GM19324 (cell line): Measurements from ENCODE around the gene RPRD1B.

Experiments used
- ATAC-seq: cut with Tn5 transposase; IDR thresholded peaks from one replicate; pipeline ENCODE4 v1.9.1; 2021; ENCODE audit warnings: mild to moderate bottlenecking, moderate library complexity; ENCODE audit not compliant: unreplicated experiment, low FRiP score

The RPRD1B gene

DNA sequence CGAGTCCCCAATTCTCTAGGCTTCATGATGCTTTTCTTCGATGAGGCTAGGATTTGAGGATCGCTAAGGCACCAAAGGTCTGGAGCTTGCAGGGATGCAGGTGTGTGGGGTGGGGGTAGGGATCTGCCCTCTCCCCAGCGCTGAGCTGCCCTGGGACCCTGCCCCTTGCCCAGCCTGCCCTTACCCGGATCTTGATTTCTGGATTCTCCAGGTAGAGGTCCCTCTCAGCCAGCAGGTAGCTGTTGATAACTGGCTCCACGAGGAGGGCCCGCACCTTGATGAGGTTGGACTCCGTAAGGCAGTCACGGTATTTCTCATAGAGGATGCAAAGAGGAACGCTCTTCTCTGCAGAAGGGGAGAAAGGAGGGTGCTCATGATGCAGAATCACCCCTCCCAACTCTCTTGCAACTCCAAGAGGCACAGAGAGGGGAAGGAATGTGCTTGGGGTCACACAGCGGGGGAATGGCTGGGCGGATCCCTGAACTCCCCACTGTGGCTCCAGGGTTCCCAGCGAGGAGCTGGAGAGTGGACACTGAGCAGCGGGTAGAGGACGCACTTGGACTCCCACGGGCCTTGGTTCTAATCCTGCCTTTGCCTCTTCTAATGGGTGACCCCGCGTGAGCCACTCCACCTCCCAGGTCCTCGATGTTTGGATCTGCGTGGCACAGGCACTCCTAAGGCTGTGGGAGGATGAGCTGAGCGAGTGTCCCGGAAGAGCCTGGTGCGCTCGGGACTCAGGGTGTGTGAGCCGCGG lies 98.8 kb downstream of the RPRD1B start:
- ATAC-seq = no peak

DNA sequence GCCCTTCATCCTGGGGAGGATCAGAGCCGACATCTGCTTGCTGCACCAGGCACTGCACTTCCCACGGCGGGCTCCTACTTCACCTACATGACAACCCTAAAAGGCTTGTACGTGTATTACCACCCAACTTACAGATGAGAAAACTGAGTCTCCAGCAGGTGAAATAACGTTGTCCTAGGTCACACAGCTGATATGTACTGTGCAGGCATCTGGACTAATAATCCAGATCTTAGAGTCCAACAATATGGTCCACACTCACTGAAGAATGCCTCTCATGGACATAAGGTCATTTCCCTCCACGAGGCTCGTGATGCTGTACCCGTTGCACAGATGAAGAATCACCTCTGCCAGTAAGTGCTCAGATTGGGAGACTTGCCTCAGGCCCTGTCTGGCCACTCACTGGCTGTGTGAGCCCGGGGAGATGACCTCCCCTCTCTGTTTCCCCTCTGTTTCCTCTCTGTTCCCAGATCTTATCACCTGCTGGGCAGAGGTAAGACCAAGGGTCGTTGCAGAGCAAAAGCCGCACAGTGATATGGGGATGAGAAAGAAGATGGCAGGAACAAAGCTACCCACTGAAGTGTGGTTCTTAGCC lies 99.5 kb downstream of the RPRD1B start:
- no peak for ATAC-seq

DNA sequence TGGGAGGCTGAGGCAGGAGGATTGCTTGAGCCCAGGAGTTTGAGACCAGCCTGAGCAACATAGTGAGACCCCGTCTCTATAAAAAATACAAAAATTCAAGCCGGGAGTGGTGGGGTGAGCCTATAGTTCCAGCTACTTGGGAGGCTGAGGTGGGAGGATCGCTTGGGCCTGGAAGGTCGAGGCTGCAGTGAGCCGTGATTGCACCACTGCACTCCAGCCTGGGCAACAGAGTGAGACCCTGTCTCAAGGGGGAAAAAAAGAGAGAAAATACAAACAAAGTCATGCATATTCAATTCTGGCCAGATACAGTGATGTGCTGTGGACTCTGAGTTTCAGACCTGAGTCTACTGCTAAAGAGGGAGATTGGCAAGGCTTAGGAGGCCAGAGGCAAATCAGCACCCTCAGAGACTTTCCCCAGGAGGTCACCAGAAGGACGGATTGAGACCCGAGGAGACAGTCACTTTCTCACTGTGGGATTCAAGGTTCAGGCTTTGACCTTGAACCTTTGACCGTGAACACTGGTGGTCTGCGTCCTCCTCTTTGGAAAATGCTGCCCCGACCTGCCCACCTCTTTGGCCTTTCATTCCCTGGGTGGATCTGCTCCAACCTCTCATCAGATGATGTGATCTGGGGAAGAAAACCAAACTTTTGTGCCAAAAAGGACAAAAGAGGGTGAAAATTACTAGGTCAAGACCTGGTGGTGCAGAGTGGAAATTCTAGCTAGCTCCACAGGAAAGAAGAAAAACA lies 100.3 kb downstream of the RPRD1B start:
- ATAC-seq = no peak

DNA sequence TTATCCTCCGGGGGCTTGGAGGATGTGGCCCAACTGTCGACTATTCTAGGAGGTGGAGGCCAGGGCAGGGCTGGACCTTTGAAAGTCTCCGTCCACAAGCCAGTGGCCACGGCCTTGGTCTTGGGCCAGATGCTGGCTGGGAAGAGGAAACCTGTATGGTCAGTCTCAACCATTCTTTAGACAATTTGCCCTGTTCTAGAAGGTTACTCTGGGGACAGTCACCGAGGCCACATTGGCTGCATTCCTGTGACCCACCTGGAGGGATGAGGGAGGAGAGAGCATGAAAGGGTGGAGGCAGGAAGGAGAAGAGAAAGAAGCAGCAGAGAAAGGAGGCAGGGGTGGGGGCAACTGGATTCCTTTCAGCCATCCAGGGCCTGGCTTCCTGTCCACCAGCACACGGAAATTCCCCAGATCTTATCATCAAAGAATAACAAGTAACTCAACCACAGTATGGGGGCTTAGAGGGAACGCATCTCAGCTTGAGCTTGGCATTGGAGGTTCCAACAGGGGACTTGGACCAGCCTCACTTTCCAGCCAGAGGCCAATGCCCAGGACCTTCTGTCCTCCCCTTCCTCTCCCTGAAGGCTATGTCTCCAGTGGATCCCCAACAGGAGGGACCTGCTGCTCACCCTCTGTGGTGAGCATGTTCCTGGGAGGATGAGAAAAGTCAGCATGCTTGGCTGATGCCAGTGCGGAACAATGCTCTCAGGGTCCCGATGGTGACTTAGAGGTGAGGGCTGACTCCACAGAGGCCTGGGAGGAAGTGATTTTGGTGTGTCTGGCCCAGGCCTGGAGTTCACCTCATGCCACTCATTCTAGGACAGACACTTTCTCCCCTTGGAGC lies 101.1 kb downstream of the RPRD1B start:
- no peak for ATAC-seq

DNA sequence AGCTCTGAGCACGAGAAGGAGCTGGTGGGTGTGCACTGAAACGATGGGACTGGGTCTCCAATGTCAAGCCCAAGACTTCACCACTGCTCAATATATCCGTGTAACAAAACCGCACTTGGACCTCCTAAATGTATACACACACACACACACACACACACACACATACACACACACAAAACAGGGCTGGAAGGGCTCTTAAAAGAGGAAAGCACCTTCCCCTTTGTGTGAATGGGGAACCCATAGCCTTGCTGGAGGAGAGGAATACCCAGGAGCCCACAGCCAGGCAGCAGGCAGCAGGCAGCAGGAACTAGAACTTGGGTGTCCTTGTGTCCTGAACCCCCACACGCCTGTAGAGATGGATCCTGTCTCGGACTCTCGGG lies 101.7 kb downstream of the RPRD1B start:
- ATAC-seq = no peak

DNA sequence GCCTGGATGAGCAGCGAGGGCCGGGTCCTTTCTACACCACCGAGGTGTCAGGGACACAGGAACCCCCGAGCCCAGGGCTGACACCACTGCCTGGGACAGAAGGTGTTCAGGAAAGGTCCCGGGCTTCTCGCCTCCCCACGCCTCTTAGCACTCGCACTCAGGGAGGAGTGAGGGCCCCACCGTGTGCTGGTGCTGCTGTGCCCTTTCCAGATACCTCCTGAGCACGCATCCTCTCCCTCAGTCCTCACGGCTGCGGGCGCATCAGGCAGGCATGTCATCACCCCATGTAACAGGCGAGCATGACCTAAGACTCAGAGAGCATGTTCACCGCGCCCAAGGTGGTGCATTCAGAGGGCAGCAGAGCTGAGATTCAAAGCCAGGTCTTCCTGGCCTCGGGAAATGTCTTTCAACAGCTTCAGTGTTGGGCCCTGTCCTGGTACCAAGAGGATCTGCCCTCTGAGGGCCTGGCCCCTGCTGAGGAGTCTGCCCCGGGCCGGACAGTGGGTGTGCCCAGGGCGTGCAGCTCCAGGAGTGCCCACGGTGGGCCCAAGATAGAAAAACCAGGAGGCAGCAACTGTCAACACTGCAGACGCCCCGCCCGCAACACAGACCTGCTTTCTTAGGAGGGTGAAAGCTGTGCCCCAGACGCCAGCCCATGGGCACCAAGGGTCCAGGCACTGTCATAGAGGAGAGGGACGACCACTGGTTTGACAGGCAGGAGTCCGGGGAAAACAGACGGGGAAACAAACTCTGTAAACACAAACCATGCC lies 102.3 kb downstream of the RPRD1B start:
- ATAC-seq = no peak

DNA sequence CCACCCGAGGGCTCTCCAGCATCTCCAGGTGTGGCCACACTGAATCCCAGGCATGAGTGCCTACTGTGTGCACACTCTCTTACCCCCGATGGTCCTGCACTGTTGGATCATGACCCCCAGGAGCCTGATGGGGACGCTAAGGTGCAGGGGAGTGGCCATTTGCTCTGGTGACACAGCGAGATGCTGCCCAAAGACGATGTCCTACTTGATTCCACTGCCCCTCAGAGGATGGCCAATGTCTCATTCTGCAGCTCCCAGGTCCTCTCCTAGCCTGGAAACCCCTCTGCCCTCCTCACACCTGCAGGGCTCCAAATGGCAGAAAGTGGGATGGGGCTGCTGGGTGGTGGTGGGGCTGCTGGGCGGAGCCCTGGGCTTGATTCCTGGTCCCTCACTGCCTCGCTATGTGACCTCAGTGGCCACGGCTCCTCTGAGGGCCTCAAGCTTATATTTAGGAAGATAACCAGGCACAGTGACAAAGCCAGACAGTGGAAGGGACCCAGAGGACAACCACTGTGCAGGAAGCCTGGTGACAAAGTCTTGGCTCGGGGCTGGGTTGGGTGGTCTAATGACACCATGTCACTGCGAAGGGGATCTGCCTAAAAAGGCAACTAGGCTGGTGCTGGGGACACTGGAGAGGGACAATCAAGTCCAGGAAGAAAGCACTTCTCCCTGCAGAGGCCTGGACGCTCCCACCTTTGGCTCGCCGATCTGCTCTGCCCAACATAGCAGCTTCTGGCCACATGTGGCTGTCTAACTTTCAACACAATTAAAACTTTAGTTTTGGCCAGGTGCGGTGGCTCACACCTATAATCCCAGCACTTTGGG lies 103.1 kb downstream of the RPRD1B start:
- ATAC-seq = no peak

DNA sequence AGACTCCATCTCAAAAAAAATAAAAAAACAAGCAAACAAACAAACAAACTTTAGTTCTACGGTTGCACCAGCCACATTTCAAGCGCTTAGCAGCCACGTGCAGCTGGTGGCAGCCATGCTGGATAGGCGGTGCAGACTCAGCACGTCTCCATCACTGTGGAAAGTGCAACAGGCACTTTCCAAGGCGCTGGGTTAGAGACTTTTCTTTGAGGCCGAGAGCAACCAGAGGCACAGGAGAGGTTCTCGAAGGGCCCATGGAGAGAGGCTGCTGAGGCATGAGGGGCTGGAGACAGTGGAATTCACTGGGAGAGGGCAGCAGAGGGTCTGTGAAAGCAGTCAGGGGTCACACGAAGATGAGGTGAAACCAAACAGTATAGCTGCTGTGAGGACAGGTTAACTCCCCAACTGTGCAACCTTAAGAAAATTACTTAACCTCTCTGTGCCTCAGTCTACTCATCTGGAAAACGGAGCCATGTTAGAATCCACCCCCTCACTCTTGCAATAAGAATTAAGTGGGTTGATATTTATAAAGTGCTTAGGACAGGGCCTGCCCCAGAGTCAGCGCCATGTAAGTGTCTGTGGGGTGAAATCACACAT lies 104.0 kb downstream of the RPRD1B start:
- no peak for ATAC-seq

DNA sequence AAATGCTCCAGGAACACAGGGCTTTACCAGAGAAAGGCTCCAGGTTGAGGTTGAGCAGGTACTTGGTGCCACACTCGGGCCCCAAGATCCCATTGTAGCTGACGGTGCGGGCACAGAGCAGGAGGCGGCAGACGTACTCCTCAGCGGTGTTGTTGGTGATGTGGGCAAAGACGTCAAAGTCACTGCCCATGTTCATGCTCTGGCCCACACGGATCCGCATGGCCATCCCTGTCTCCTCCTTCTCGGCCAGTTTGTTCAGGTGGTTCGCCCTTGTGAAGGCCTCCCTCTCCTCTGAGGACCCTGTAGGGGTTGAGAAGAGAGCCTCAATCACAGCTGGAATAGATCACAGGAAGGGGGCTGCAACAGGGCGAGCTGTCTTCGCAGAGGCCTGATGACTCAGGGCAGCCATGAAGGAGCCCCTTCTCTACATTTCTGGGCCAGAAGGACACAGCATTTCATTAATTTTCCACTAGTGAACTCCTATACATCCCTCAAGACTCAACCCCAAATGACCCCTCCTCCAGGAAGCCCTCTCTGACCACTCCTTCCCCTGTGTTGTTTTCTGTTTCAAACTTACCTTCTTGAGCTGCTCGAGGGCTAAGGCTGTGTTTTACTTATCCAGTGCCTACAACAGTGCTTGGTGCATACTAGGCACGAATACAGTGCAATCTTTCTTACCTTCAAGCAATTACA lies 104.7 kb downstream of the RPRD1B start:
- ATAC-seq = no peak

DNA sequence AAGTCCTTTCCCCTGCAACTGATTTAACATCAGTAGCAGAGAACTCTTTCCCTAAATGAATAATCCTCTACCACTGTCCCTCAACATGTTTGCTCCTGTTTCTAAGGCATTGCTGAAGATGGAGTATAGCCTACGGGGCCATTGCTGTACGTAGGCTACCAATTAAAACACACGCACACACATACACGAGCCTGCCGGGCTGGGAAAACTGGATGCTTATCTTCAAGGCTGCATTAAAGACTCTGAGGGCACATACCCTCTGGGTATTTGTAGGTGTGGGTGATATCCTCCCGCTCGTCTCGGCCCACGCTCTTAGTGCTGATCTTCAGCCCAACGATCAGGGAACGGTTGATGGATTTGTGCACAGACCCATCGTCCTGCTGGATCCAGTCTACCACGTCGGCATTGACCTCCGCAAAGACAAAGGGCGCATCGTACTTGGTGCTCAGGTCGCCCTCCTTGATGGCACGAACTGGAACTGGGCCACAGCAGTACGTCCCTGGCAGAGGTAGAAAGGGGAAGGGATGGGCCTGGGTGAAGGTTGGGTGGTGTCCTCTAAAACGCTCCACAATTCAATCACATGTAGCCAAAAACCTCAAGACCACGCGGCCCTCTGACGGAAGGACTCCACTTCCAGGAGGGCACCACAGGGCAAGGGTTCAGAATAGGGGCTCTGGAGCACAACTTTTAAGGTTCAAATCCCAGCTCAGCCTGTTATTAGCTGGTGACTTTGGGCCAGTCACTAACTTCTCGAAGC lies 105.8 kb downstream of the RPRD1B start:
- no peak for ATAC-seq

DNA sequence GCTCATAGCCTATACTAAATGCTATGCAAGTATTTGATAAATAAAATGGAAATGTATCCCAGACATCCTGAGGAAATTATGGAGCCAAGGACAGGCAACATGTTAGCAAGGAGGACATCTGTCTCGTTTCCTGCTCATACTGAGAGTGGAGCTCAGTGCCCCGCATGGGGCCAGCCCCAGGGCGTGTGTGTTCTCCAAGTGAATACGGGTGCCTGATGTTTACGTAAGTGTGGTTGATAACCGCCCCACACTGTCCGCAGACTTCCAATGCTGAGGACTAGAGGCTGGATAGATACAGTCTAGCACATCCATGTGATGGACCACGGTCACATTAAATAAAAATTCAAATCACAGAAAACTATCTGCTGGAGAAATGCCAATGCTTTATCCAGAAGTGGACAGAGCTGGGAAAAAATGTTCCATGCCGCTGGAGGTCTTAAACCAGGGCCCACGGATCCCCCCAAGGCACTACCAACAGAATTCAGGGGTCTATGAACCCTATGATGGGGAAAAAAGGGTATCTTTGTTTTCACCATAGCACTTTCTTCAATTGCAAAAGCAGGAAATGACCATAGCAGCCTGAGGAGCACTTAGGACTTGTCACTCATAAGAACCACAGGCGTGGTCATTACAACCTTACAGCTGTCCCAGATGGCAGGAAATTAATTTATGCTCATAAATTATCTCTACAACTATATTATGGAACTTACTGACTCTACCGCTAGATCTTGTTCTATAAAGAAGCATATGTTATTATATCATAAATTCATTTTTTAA lies 106.6 kb downstream of the RPRD1B start:
- no peak for ATAC-seq

DNA sequence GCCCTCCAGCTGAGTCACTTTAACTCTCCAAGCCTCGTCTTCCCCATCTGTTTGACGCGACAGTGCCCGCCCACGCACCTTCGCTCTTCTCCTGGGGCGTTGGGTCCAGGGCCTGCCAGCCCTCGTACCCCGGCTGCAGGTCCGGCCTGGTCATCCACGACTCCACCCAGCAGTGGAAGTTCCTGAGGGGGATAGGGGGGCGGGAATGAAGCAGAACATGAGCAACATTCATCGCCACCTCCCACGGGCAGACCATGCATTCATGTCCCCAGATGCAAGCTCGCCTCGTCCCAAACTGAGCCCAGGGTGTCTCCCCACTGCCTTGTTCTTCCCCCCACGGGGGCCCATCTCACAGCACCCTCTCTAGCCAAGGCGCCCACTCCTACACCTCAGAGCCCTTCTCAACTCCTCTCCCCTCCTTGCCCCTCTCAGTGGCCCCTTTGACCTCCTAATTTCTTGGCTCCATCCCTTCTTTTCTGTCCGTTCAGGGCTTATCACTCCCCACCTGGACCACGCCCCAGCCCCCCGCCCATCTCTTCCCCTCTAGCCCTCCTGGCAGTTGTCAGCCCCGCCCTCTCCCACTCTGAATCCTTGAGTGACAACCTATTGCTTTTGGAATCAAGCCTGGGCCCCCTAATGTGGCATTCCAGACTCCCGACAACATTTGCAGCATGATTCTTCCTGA lies 107.8 kb downstream of the RPRD1B start:
- no peak for ATAC-seq
